Activated naive CD4-positive, alpha-beta T cell treated with anti-CD3 and anti-CD28 coated beads, Interleukin-2, amount 10 ng/mL, durations not matched to agents 7 days and 5 days (primary cell): ENCODE data around the gene LIMS2.

Experiments
- CTCF ChIA-PET: fragments of 350-600 bp; sonication (Branson Sonifier 250); formaldehyde crosslinking; loops from one replicate; lab custom pipeline; 2021; ENCODE audit warnings: antibody characterized with exemption; lab: Charles Lee
- DNase-seq: peaks from one replicate; pipeline ENCODE4 v3.0.0-alpha.2; 2020
- H3K27ac Mint-ChIP-seq: one replicate; pipeline ENCODE4 v1.8.0; 2021; ENCODE audit warnings: mild to moderate bottlenecking, moderate library complexity, mixed read lengths
- H3K27me3 Mint-ChIP-seq: one replicate; pipeline ENCODE4 v1.8.0; 2021; ENCODE audit warnings: mild to moderate bottlenecking, mixed read lengths
- H3K36me3 Mint-ChIP-seq: one replicate; pipeline ENCODE4 v1.8.0; 2021; ENCODE audit warnings: mixed read lengths
- H3K4me1 Mint-ChIP-seq: one replicate; pipeline ENCODE4 v1.8.0; 2021; ENCODE audit warnings: mixed read lengths
- H3K4me3 Mint-ChIP-seq: one replicate; pipeline ENCODE4 v1.8.0; 2021; ENCODE audit warnings: mild to moderate bottlenecking, moderate library complexity, mixed read lengths
- H3K9me3 Mint-ChIP-seq: one replicate; pipeline ENCODE4 v1.8.0; 2021; ENCODE audit warnings: mixed read lengths

Gene LIMS2

GRCh38 chr2:127705391-127706065 is 30.2 kb upstream of the LIMS2 start:
- Mint-ChIP-seq H3K4me3 (no peak overlapping the region), H3K36me3 (peaks cover 45% of the 10 kb centered on the region), H3K27ac (no peak overlapping the region), H3K9me3 (no peaks in the 10 kb centered on the region), H3K27me3 (no peaks in the 10 kb centered on the region), H3K4me1 (peaks cover 34% of the 10 kb centered on the region)
- CTCF ChIA-PET = interaction anchor here (1.6 kb wide), 1 partner anchor 114 kb away, joined by 4 read pairs; no protein-coding TSS in a partner anchor
- DNase-seq = no peak

- Mint-ChIP-seq H3K9me3 (no peaks in the 10 kb centered on the region), H3K4me3 (no peak overlapping the region), H3K27ac (peak overlapping the region; percentile 16), H3K27me3 (no peaks in the 10 kb centered on the region), H3K36me3 (peaks cover 45% of the 10 kb centered on the region), H3K4me1 (peaks cover 40% of the 10 kb centered on the region)
- CTCF ChIA-PET = interaction anchor here (1.2 to 1.6 kb wide), 2 partner anchors 9 to 114 kb away, joined by 4 to 5 read pairs; no protein-coding TSS in a partner anchor
- DNase-seq = no peak
These were observed 29.5 kb upstream of the LIMS2 start for GRCh38 chr2:127704641-127705390.

GRCh38 chr2:127703282-127703681 is 28.0 kb upstream of the LIMS2 start:
- CTCF ChIA-PET = interaction anchor here (1.9 kb wide), 1 partner anchor 112 kb away, joined by 8 read pairs; no protein-coding TSS in a partner anchor
- Mint-ChIP-seq H3K27me3 (peaks cover 6% of the 10 kb centered on the region), H3K4me1 (peaks cover 40% of the 10 kb centered on the region), H3K36me3 (peaks cover 38% of the 10 kb centered on the region), H3K27ac (peak overlapping the region; percentile 37), H3K4me3 (no peak overlapping the region), H3K9me3 (no peaks in the 10 kb centered on the region)
- no peak for DNase-seq

- peaks cover 32% of the 10 kb centered on the region for H3K36me3 Mint-ChIP-seq
These were observed 27.2 kb upstream of the LIMS2 start for GRCh38 chr2:127702395-127703009.

DNA sequence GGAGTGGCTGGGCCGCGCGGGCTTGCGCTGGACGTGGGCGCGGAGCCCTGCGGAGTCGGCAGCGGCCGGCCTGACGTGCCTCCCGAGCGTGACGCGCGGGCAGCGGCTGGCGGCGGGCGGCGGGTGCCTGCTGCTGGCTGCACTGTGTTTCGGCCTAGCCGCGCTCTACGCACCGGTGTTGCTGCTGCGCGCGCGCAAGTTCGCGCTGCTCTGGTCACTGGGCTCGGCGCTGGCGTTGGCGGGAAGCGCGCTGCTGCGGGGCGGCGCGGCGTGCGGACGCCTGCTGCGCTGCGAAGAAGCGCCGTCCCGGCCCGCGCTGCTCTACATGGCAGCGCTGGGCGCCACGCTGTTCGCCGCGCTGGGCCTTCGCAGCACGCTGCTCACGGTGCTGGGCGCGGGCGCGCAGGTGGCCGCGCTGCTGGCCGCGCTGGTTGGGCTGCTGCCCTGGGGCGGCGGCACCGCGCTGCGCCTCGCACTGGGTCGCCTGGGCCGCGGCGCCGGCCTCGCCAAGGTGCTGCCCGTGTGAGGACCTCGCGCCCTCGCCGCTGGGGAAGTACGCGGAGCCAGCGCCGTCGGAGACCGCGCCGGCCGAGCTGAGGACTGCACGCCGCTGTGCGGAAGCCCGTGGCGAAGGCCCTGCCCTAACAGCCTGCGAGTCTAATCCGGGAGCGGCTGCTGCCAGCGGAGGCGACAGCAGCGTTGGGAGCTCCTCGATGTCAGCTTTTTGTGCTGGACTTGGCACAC is 26.5 kb upstream of the LIMS2 start:
- peak overlapping the region; percentile 97 for H3K27ac Mint-ChIP-seq
- H3K4me1 Mint-ChIP-seq = peaks cover 40% of the 10 kb centered on the region
- CTCF ChIA-PET = interaction anchor here (1.0 to 2.2 kb wide), 3 partner anchors 52 to 110 kb away, joined by 3 to 8 read pairs (median 7); partner anchors contain the start of gene WDR33
- DNase-seq = peak; percentile 88
- H3K9me3 Mint-ChIP-seq = no peaks in the 10 kb centered on the region
- peaks cover 9% of the 10 kb centered on the region for H3K27me3 Mint-ChIP-seq
- H3K36me3 Mint-ChIP-seq = peaks cover 29% of the 10 kb centered on the region
- H3K4me3 Mint-ChIP-seq = peak overlapping the region; percentile 90

More at GRCh38 chr2:127702395-127703009, 27.2 kb upstream of the LIMS2 start:
- Mint-ChIP-seq H3K27me3 (peaks cover 6% of the 10 kb centered on the region), H3K9me3 (no peaks in the 10 kb centered on the region), H3K27ac (peak overlapping the region; percentile 93), H3K4me3 (peak overlapping the region; percentile 81), H3K4me1 (peaks cover 40% of the 10 kb centered on the region)
- no peak for DNase-seq
- CTCF ChIA-PET = interaction anchor here (1.0 to 2.2 kb wide), 3 partner anchors 53 to 111 kb away, joined by 3 to 8 read pairs (median 7); partner anchors contain the start of gene WDR33

DNA sequence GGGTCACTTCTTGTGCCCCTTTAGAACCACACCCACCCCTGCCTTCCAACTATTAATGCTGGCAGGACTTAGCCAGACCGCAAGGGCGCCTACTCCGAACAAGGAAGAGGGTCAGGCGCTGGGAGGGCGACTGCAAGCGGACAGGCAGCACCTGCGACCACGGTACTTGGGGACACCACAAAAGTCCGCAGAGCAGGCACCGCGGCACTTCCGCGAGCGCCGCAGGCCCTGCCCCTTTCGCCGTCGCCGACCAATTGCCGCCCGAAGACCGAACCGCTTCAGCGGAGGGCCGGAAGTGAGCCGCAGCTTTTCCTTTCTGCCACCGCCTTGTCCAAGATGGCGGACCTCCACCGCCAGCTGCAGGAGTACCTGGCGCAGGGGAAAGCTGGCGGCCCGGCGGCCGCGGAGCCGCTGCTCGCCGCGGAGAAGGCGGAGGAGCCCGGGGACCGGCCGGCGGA is 25.9 kb upstream of the LIMS2 start, which contains the start of gene SFT2D3:
SFT2D3 (plus strand) TSS at position 305 of the 458 bp plus-strand sequence; CDS start at position 337, 32 bp downstream.
- H3K9me3 Mint-ChIP-seq = no peaks in the 10 kb centered on the region

GRCh38 chr2:127700527-127701192 is 25.3 kb upstream of the LIMS2 start:
- H3K4me1 Mint-ChIP-seq = peaks cover 40% of the 10 kb centered on the region
- CTCF ChIA-PET = interaction anchor here (2.2 kb wide), 1 partner anchor 111 kb away, joined by 7 read pairs; the partner anchor contains the start of gene WDR33
- peak overlapping the region; percentile 90 for H3K4me3 Mint-ChIP-seq
- no peak for DNase-seq
- H3K36me3 Mint-ChIP-seq = peaks cover 22% of the 10 kb centered on the region
- H3K27ac Mint-ChIP-seq = peak overlapping the region; percentile 97
- peaks cover 12% of the 10 kb centered on the region for H3K27me3 Mint-ChIP-seq
- no peaks in the 10 kb centered on the region for H3K9me3 Mint-ChIP-seq

More for the DNA sequence above, 25.9 kb upstream of the LIMS2 start, which contains the start of gene SFT2D3:
- peaks cover 12% of the 10 kb centered on the region for H3K27me3 Mint-ChIP-seq
- peak within 1 kb of the TSS; percentile 90 for H3K4me3 Mint-ChIP-seq
- DNase-seq = peak; percentile 94
- H3K27ac Mint-ChIP-seq = peak within 1 kb of the TSS; percentile 97
- H3K36me3 Mint-ChIP-seq = peaks cover 25% of the 10 kb centered on the region
- CTCF ChIA-PET = interaction anchor here (2.2 kb wide), 1 partner anchor 110 kb away, joined by 7 read pairs; the partner anchor contains the start of gene WDR33
- peaks cover 40% of the 10 kb centered on the region for H3K4me1 Mint-ChIP-seq

- Mint-ChIP-seq H3K27me3 (peaks cover 12% of the 10 kb centered on the region), H3K4me3 (no peak overlapping the region), H3K27ac (no peak overlapping the region), H3K4me1 (peaks cover 26% of the 10 kb centered on the region), H3K36me3 (peaks cover 8% of the 10 kb centered on the region), H3K9me3 (no peaks in the 10 kb centered on the region)
- CTCF ChIA-PET = no interaction called here
- DNase-seq = no peak
These were observed 23.4 kb upstream of the LIMS2 start for GRCh38 chr2:127698553-127699355.

GRCh38 chr2:127697482-127698180 is 22.3 kb upstream of the LIMS2 start:
- H3K4me3 Mint-ChIP-seq = no peak overlapping the region
- peaks cover 5% of the 10 kb centered on the region for H3K36me3 Mint-ChIP-seq
- peaks cover 17% of the 10 kb centered on the region for H3K4me1 Mint-ChIP-seq
- no peaks in the 10 kb centered on the region for H3K9me3 Mint-ChIP-seq
- H3K27ac Mint-ChIP-seq = no peak overlapping the region
- no peak for DNase-seq
- CTCF ChIA-PET = no interaction called here
- peaks cover 12% of the 10 kb centered on the region for H3K27me3 Mint-ChIP-seq

DNA sequence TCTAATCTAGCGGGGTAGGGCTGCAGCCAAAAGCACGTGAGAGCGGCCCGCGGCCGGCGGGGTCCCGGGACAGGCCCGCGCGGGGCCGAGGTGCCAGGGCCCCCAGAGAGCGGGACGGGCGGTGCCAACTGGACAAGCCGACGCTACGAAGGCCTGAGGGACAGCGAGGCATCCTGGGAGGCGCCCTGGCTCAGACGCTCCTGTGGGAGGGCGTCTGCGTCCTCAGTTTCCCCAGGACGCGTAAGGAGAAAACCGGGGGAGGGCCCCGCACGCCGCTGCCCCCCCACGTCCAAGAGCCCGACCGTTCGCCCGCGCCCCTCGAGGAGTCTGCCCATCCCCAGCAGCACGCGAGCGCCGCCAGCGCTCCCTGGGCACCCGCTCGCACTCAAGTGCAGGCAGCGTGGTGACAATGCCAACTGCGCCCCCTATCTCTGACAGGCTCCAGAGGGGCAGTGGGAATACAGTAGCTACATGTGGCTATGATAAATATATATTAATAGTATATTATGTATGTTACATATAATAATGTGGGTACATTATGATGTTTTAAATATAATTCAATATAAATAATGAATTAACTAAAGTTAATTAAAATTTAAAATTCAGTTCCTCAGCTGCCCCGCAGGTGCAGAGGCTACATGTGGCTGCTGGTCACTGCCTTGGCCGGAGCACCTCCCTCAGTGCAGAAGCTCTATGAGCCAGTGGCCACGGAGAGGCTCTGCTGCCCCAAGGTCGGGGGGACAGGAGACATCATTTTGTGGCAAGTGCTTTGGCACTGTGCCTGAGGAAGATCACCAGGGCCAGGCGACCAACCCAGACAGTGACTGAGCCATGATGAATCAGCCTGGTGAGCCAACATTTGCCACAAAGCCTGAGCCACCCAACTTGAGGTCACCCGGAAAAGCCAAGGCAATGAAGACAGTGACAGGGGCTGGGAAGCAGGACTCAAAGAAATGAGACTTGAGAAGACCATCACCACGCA is 20.5 kb upstream of the LIMS2 start:
- Mint-ChIP-seq H3K27ac (no peak overlapping the region), H3K4me1 (peaks cover 7% of the 10 kb centered on the region), H3K27me3 (peaks cover 12% of the 10 kb centered on the region), H3K9me3 (peaks cover 13% of the 10 kb centered on the region), H3K4me3 (no peak overlapping the region), H3K36me3 (peaks cover 5% of the 10 kb centered on the region)
- CTCF ChIA-PET = interaction anchor here (0.9 to 1.9 kb wide), 2 partner anchors 8 to 105 kb away, joined by 5 to 10 read pairs; no protein-coding TSS in a partner anchor
- peak; percentile 73 for DNase-seq

DNA sequence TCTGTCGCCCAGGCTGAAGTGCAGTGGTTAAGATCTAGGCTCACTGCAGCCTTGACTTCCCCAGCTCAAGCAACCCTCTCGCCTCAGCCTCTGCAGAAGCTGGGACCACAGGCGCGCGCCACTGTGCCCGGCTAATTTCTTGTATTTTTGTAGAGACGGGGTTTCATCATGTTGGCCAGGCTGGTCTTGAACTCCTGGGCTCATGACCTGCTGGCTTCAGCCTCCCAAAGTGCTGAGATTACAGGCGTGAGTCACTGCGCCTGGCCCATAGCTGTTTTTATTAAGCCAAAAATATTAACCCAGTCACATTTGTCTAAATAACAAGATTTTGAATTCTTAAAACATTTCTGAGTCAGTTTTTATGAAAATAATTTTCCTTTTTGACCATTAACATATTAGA is 19.7 kb upstream of the LIMS2 start:
- peaks cover 16% of the 10 kb centered on the region for H3K27me3 Mint-ChIP-seq
- H3K4me3 Mint-ChIP-seq = no peak overlapping the region
- peaks cover 5% of the 10 kb centered on the region for H3K36me3 Mint-ChIP-seq
- CTCF ChIA-PET = interaction anchor here (1.2 kb wide), 1 partner anchor 55 kb away, joined by 4 read pairs; no protein-coding TSS in a partner anchor
- no peak for DNase-seq
- peaks cover under 1% of the 10 kb centered on the region for H3K4me1 Mint-ChIP-seq
- H3K27ac Mint-ChIP-seq = no peak overlapping the region
- peaks cover 18% of the 10 kb centered on the region for H3K9me3 Mint-ChIP-seq
